CD4-positive, alpha-beta T cell treated with Interleukin-10 for 1 hour (primary cell): ENCODE results near the gene TMED10.

ENCODE experiments used
- DNase-seq: peaks from one replicate; pipeline ENCODE4 v3.0.0-alpha.2; 2020

Gene TMED10

DNA sequence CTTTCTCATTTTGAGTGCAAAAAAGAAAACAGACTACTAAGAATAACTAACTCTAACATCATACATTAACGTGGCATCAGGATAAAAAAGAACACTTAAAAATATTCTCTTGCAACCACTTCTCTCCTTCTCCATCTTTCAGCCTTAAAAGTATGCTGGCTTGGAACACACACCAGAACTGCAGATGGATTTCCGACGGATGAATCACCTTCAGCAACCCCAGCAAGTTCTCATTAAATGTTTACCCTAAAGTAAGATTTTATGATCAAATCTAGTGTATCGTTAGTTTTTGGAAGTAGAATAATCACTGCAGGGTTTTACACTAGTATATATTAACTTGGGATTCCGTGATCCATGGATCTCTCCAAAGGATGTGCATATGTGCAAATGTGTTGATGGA lies 50.8 kb downstream of the TMED10 start:
- DNase-seq: no peak

DNA sequence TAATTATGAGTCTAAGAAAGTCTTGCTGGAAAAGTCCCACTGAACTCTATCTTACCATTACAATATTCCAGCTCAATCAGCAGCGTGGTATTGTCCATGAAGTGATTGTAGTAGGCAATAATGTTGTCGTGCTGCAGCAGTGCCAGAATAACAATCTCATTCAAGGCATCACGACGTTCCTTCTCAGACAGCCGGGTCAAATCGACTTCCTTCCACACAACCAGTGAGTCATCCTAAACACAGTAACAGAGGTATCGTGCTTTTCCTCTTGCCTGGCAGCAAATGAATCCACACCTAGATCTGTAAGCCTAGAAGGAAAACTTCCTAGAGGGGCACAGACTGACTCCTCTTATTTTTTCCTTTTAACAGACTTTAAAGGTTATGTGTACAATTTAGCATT lies 52.4 kb downstream of the TMED10 start:
- DNase-seq: peak; percentile 45

DNA sequence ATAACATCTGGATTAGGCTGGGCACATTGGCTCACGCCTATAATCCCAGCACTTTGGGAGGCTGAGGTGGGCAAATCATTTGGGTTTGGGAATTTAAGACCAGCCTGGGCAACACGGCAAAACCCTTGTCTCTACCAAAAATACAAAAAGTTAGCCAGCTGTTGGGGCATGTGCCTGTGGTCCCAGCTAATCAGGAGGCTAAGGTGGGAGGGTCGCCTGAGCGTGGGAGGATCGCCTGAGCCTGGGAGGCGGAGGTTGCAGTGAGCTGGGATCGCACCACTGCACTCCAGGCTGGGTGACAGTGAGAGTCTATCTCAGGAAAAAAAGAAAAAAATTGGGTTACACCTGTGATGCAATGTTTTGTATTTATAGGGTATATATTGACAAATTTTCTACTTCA lies 54.9 kb downstream of the TMED10 start:
- no peak for DNase-seq

DNA sequence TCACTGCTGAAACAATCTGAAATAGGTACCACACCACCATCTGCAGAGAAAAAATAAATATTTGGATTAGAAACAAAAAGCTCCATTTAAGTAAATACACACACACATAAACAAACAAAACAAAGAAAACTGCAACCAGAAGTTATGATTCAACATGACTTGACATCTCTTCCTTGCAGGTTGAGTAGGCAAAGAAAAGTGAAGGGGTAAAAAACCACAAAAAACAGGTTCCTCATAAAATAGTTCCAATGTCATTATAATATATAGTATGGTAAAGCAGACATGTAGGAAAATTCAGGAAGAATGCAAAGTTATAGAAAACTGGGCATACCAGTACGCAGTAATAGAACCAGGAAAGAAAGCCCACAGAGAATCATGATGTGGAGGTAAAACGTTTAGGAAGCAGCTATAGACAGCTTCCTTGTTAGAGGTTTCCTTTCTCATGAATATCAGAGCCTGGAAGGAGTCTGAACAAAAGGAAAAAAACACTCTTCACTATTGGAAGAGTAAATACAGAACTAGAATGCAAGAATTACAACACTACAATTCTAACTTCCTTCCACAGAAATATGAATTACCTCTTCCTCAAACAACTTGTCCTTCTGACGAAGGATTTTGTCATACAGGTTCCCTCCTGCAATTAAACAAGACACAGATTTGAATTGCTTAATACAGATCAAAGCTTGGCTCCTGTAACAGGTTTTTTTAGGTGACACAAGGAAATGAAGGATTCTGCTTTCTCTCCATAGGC lies 55.7 kb downstream of the TMED10 start:
- DNase-seq: no peak

GRCh38 chr14:75119056-75119455 lies 57.4 kb downstream of the TMED10 start:
- no peak for DNase-seq

DNA sequence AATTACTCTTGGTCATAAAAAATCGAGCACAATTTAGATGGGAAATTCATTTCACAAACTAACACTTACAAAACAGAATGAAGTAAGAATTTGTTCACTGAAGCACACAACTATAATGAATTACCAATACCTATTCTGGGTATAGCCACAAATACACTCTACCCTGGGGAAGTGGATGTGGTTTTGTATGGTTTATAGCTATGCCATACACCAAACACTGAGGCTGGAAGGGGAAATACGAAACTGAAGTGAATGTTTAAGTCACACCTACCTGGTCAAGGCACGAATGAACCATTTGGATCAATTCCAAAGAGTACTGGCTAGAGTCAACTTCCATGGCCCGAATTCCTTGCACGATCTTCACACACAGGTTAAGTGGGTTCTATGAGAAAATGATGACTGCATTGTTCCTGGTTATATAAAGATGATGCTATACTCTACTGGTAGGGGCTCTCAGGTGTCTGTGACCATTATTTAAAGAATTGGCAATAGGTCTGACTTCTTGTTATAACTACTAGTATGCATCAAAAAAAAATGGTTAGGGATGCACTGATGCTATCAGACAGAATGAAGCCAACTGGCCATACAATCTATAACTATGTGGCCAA lies 62.4 kb downstream of the TMED10 start:
- DNase-seq: peak; percentile 12

DNA sequence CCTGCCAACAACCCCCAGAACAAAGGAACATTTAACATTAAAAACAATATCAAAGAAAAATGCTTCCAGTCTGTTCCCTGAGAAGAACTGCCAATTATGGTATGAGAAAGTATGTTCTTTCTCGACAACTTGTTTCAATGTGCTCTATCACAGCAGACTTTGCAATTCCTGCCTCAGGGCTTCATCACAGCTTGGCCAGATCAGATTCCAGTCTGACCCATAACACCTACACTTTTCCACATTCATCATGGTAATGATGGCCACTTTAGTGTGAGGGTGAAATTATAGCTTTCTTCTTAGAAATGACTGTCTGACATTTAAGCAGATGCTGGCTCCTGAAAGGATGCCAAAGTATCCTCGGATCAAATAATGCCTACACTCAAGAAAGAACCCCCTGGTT lies 66.5 kb downstream of the TMED10 start:
- no peak for DNase-seq

DNA sequence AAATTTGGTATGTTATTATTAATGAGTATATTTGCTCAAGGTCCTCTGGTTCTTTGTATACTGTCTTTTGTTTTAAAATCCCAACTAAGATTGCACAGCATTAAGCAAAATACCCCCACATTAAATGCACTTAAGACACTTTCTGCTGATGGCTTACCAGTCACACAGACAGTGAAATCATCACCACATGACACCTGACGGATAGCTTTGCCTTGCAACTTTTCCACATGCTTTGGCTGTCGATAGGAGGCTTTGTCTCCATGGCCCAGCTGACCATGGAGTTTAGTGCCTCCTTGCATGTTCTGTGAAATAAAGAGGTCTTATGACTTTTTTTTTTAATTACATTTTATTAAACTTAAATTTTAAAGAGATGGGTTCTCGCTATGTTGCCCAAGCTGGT lies 69.2 kb downstream of the TMED10 start:
- no peak for DNase-seq

DNA sequence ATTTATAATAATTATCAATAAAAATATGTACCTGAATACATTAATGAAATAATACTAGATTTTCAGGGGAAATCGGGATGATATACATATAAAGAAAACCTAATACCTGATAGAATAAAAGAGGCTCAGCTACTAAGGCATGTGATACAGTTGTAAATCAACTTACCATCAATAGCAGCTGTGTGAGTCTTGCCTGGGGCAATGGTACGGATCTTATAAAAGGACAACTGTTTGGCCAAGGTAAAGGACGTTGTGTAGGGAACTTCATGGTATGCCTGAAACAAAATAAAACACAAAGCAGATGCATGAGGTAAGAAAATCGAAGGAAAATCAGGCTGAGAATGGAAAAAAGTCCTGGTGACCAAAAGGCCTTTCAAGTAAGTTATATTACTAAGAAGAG lies 74.9 kb downstream of the TMED10 start:
- no peak for DNase-seq

GRCh38 chr14:75098682-75099081 lies 77.7 kb downstream of the TMED10 start:
- DNase-seq: no peak

DNA sequence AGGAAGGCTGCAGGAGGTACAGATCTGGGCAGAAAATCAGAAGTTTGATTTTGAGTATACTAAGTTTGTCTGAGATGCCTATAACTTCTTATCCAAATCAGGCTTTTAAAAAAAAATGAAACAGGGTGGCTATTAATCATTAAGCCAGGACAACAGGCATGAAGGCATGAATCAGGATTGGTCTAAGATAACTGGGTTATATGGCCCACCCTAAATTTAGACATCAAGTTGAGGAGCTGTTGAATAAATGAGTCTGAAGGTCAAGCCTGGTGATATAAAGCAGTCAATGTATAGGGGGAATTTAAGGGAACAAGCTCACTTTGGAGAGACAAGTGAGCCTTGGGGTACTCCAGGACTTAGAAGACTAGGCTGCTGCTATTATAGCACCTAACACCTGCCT lies 78.2 kb downstream of the TMED10 start:
- DNase-seq: no peak

- DNase-seq: no peak
Measured at GRCh38 chr14:75096959-75097358, 79.5 kb downstream of the TMED10 start.

- no peak for DNase-seq
Measured at GRCh38 chr14:75095690-75096089, 80.7 kb downstream of the TMED10 start.

DNA sequence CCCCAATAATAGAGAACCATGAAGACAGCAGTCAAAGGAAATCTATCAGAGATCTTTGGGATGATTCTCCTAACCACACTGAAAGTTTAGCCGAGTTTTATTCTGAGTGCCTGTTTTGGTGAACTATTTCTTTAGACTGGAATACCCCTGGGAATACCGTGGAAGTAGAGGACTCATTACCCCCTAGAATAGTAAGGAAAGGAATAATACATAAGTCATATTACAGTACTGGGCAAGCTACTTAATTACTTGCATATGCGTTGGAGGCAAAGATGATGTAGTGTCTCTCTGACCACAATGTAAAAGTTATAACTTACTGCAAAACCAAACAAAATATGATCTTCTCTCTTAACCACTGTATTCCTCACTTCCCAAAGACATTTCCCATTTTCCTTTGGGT lies 81.5 kb downstream of the TMED10 start:
- no peak for DNase-seq

- no peak for DNase-seq
Measured at GRCh38 chr14:75092698-75093097, 83.7 kb downstream of the TMED10 start.

DNA sequence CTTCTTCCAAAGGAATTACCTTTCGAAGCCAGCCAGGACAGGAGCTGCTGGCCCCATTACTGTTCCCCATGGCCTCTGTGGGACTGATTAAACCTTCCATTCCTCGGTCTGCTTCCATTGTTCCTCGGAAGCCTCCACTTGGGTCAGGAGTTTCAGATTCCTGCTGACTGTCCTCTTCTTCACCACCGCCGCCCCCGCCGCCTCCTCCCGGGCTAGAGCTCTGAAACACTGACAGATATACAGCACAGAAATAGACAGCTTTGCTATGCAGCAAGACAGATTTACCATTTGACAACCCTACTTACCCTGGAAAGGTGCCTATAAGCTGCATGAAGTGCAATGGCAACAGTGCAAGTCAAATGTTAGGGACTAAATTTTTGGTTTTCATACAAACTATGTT lies 85.2 kb downstream of the TMED10 start:
- DNase-seq: no peak

DNA sequence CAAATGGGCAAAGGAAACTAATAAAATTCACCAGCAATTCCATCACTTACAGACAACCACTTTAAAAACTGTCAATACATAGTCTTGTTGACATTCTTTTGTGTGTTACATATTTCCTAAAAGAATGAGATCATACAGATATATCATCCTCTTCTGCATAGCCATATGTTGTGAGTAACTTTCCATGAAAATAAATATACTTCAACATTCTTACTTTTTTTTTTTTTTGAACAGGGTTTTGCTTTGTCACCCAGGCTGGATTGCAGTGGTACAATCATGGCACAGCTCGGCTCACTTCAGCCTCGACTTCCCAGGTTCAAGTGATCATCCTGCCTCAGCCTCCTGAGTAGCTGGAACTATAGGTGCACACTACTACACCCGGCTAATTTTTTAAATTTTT lies 86.1 kb downstream of the TMED10 start:
- no peak for DNase-seq

DNA sequence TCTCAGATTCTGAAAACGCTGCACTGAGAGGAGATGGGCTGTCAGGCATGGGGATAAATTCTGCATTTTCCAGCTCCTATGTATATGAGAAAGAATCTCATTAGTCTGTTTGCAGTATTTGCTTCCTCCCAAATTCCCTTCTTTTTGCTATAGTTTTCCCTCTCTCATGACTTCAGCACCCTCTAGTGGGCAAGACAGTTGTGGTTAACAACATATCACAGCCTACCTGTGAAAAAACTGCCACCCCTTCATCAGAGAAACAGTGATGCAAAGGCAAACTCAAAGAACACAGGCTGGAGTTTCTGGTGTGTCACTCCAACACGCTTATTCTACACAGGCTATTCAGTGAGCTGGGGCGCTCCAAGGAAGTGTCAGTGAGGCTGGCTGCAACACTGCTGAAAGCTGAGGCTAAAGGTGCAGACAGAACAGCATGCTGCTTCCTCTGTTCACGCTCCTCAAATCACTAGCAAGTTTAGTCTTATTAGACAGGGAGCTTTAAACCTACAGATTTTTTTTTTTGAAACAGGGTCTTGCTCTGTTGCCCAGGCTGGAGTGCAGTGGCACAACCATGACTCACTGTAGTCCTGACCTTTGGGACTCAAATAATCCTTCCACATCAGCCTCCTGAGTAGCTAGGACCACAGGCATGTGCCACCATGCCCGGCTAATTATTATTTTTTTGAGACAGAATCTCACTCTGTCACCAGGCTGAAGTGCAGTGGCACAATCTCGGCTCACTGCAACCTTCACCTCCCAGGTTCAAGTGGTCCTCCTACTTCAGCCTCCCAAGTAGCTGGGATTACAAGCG lies 87.6 kb downstream of the TMED10 start:
- DNase-seq: peak; percentile 68

- DNase-seq: no peak
Measured at GRCh38 chr14:75088153-75088552, 88.3 kb downstream of the TMED10 start.

DNA sequence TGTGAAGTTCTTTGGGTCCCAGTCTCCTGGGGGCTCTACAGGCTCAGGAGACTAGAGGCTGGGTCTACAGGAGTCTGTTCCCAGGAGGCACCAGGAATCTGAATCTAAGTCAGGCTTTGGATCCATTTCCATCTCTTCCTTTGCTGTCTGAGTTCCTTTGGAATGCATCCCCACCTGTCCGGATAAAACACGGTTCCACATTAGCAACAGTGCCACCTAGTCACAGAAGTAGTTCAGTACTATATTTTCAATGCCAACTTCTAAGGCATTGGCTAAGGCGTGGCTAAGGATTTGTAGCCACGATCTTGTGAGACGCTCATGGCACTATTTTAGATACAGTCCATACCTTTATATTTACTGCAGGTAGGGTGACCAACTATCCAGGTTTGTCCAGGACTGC lies 91.9 kb downstream of the TMED10 start:
- DNase-seq: no peak

- no peak for DNase-seq
Measured at GRCh38 chr14:75083271-75083670, 93.1 kb downstream of the TMED10 start.

DNA sequence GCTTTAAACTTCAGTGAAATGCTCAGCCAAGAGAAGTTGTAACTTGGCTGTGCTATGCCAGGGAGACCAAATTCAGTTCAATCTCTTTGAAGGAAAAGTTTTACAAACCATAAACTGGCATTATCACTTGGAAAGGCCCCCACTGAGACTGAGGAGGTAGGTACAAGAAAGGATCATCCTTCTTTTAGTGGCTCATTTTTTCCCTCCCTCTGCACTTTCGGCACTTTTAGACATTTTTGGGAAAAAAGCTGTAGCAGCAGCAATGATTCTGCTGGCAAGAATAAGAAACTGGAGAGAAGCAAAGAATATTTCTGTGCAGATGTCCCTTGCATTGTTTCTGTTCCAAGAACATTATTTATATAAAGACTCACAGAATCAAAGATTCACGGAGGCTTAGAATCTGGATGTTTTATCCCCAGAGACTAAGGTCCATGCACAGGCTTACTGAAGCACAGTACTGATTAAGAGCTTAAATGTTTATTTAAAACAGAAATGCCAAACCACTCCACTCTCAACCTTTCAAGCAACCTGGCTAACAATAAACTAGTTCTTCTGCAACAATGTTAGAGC lies 94.7 kb downstream of the TMED10 start:
- no peak for DNase-seq
